ENCODE measurements around the gene DPP9. TPM values are rescaled to one million over a fixed set of nuclear protein-coding genes. Genes with fewer than 3 reads are reported as not detected.
A peak's percentile ranks its signal among the peaks of the same experiment; 100 is the strongest.

The DPP9 gene
- total and polyA plus RNA-seq, 2 of the 4 experiments (the other 2 are of a cell fraction): 12.4 to 33.0 TPM

- in situ Hi-C loops (cut with MboI; ENCODE audit: low sequenced_read_pairs) (no loop called here), intact Hi-C loops (cut with micrococcal nuclease) (no loop called here), dilution Hi-C loops (cut with HindIII; ENCODE audit: low sequenced_read_pairs, unreplicated experiment) (no loop called here)
- Histone ChIP-seq H4K91ac (ENCODE audit: insufficient read depth, low read depth, low read length) (no peak overlapping the region), H2AK5ac (ENCODE audit: low read depth, low read length) (no peak overlapping the region), H2BK120ac (ENCODE audit: low read depth, low read length) (no peak overlapping the region), H2BK20ac (ENCODE audit: low read depth, low read length) (no peak overlapping the region), H3K9me3 (ENCODE audit: control insufficient read depth, insufficient read depth, low read length) (no peaks in the 10 kb centered on the region; the same call in 1 of the 2 replicates), H3K56ac (ENCODE audit: extremely low read depth, insufficient read depth, low read length) (no peak overlapping the region), H3K27me3 (ENCODE audit: control insufficient read depth, insufficient read depth, low read length) (no peaks in the 10 kb centered on the region), H3K4ac (ENCODE audit: low read depth, low read length) (no peak overlapping the region), H3K9ac (ENCODE audit: low read depth, low read length) (no peak overlapping the region), H4K20me1 (ENCODE audit: insufficient read depth, low read length) (peaks cover 46% of the 10 kb centered on the region), H3K23ac (ENCODE audit: low read depth, low read length) (no peak overlapping the region), H2BK5ac (ENCODE audit: low read depth, low read length, poor library complexity, severe bottlenecking) (no peak overlapping the region), H3K14ac (replicated peaks; ENCODE audit: low read depth, low read length) (no peak overlapping the region), H3K9me1 (ENCODE audit: insufficient read depth, low read length) (no peaks in the 10 kb centered on the region), H3K18ac (ENCODE audit: low read depth, low read length) (no peak overlapping the region), H2BK15ac (ENCODE audit: low read depth, low read length) (no peak overlapping the region), H2AFZ (replicated peaks; ENCODE audit: low read length, poor library complexity) (no peak overlapping the region), H3K27ac (ENCODE audit: insufficient read depth, low read length) (no peak overlapping the region), H4K8ac (ENCODE audit: low read depth in 2 of 2, low read length in 2 of 2) (no peak overlapping the region), H3K36me3 (ENCODE audit: control insufficient read depth, insufficient read depth, low read length) (peaks cover 65% of the 10 kb centered on the region), H4K5ac (ENCODE audit: low read depth, low read length) (no peak overlapping the region), H2AK9ac (replicated peaks; ENCODE audit: low read depth, low read length, poor library complexity) (peak overlapping the region; percentile 5), H3K4me2 (ENCODE audit: low read depth, low read length) (no peak overlapping the region), H3K4me1 (ENCODE audit: control insufficient read depth, insufficient read depth, low read length) (no peaks in the 10 kb centered on the region), H3K4me3 (ENCODE audit: insufficient read depth, low read depth, low read length) (no peak overlapping the region), H3K79me1 (ENCODE audit: low read depth in 1 of 2, low read length in 2 of 2) (peaks cover 13 to 69% of the 10 kb centered on the region in 2 experiments; a peak in 3 of 4 replicates)
- ChIA-PET CTCF (no interaction called here), POLR2A (ENCODE audit: unreplicated experiment) (no interaction called here)
- TF ChIP-seq, protein P1, sequence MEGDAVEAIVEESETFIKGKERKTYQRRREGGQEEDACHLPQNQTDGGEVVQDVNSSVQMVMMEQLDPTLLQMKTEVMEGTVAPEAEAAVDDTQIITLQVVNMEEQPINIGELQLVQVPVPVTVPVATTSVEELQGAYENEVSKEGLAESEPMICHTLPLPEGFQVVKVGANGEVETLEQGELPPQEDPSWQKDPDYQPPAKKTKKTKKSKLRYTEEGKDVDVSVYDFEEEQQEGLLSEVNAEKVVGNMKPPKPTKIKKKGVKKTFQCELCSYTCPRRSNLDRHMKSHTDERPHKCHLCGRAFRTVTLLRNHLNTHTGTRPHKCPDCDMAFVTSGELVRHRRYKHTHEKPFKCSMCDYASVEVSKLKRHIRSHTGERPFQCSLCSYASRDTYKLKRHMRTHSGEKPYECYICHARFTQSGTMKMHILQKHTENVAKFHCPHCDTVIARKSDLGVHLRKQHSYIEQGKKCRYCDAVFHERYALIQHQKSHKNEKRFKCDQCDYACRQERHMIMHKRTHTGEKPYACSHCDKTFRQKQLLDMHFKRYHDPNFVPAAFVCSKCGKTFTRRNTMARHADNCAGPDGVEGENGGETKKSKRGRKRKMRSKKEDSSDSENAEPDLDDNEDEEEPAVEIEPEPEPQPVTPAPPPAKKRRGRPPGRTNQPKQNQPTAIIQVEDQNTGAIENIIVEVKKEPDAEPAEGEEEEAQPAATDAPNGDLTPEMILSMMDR (conservative IDR thresholded peaks at IDR 0.05; ENCODE audit: low read depth, low read length): no peak
- TF ChIP-seq SMC3 (IDR thresholded peaks at IDR 0.05; ENCODE audit: low read depth, low read length) (no peak), RFX5 (IDR thresholded peaks at IDR 0.05; ENCODE audit: low read depth, low read length) (no peak), MXI1 (IDR thresholded peaks at IDR 0.05; ENCODE audit: borderline replicate concordance, low read depth, low read length) (no peak), BHLHE40 (IDR thresholded peaks at IDR 0.05; ENCODE audit: low read depth, low read length) (no peak), RCOR1 (IDR thresholded peaks at IDR 0.05; ENCODE audit: insufficient replicate concordance, low read length) (no peak), CEBPB (IDR thresholded peaks at IDR 0.05; ENCODE audit: low read depth, low read length) (no peak), MAZ (IDR thresholded peaks at IDR 0.05; ENCODE audit: borderline replicate concordance, low read depth, low read length) (no peak), RAD21 (IDR thresholded peaks at IDR 0.05; ENCODE audit: low read length) (no peak), CHD1 (IDR thresholded peaks at IDR 0.05; ENCODE audit: low read depth, low read length) (no peak), FOS (IDR thresholded peaks at IDR 0.05; ENCODE audit: low read depth, low read length) (no peak), MAFK (IDR thresholded peaks at IDR 0.05; ENCODE audit: low read depth, low read length) (no peak), POLR2A (IDR thresholded peaks at IDR 0.05; ENCODE audit: low read depth, low read length) (no peak), NFE2L2 (IDR thresholded peaks at IDR 0.05; ENCODE audit: low read depth, low read length) (no peak)
- TF ChIP-seq, protein P2, sequence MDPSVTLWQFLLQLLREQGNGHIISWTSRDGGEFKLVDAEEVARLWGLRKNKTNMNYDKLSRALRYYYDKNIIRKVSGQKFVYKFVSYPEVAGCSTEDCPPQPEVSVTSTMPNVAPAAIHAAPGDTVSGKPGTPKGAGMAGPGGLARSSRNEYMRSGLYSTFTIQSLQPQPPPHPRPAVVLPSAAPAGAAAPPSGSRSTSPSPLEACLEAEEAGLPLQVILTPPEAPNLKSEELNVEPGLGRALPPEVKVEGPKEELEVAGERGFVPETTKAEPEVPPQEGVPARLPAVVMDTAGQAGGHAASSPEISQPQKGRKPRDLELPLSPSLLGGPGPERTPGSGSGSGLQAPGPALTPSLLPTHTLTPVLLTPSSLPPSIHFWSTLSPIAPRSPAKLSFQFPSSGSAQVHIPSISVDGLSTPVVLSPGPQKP (IDR thresholded peaks at IDR 0.05; ENCODE audit: borderline replicate concordance, low read depth, low read length): no peak
- TF ChIP-seq, protein P3, sequence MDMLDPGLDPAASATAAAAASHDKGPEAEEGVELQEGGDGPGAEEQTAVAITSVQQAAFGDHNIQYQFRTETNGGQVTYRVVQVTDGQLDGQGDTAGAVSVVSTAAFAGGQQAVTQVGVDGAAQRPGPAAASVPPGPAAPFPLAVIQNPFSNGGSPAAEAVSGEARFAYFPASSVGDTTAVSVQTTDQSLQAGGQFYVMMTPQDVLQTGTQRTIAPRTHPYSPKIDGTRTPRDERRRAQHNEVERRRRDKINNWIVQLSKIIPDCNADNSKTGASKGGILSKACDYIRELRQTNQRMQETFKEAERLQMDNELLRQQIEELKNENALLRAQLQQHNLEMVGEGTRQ (IDR thresholded peaks at IDR 0.05; ENCODE audit: low read depth, low read length): no peak
- DNase-seq (no peak), ATAC-seq (ENCODE audit: low read depth) (no peak)
- no TSS peak for BruUV-seq (replicated peaks)
- WGBS, 2 experiments (ENCODE audit: extremely low coverage in 2 of 2, insufficient read length in 1 of 2): 95% methylated on average over 3 of the region's 20 CpGs; no CpG with 5 or more reads in 1 of the 2 experiments
Observed at GRCh38 chr19:4662020-4662695, 61.5 kb downstream of the DPP9 start.

Data from IMR-90 (cell line).